SIG-M5 (cell line): Measurements from ENCODE around the gene PREX1.

ENCODE experiments used
- DNase-seq: peaks from one replicate; lab custom pipeline; 2025; lab: John Stamatoyannopoulos, UW

PREX1 gene

DNA sequence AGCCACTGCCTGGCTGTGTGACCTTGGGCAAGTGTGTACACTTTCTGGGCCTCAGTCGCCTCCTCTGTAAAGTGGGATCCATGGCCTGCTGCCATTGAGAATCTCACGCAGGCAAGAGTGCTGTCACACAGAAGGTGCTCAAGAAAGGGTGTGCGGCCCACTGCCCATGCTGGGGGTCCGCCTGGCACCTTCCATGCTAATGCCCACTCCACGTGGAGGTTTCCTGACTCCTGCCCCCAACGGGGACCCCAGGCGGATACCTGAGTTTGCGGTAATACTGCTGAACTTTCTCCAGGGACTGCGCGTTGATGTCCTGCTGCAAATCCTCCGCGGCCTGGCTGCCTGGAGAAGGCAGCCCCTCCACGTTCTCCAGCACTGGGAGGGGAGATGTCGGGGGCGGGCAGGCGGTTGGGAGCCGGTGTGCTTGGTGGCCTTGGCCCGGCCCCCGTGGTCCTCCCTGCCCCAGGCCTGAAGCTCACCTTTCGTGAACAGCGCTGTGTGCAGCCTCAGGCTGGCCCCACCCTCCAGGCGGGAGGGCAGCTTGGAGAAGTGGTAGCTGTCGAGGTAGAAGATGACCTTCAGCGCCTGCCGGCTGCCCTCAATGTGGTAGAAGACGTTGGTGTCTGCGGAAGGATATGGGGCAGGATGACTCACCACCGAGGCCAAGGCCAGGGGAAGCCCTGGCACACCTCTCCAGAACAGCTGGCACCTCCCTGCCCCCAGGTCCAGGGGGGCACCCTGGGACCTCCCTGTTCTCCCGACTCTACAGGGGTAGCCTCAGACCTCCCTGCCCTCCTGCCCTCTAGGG, 195.6 kb downstream of the PREX1 start:
- no peak for DNase-seq

GRCh38 chr20:48631114-48632016, 196.4 kb downstream of the PREX1 start:
- no peak for DNase-seq

DNA sequence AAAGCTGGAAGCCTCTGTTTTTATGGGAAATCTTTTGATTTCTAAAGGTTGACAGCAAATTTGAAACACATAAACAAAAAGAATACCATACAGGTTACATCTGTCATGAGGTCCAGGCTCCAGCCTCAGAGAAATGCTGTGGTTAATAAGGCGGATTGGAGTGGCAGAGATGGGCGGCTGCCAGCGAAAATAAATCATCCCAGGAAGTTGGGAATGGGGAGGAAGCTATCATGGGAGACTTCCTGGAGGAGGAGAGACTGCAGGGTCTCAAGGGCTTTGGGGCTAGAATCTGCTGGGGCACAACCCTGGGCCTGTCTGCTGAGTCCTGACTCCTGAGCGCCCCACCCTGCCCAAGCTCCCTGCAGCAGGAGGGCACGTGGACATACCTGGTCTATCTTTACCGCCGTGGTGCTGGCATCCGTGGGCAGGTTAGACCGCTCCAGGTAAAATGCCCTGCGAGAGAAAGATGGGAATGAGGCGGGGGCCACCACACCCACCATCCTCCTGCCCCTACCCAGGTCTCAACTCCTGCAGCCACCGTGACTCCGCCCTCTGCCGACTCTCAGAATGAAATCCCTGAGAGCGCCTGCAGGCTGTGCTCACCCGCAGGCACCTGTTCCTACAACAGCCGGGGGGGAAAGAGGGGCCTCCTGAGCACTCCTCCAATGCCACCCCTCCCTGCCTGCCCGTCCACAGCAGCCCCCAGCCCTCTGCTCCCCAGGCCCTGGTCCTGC, 197.3 kb downstream of the PREX1 start:
- no peak for DNase-seq

- no peak for DNase-seq
Measured at GRCh38 chr20:48629960-48630315, 197.9 kb downstream of the PREX1 start.

GRCh38 chr20:48629069-48629959, 198.5 kb downstream of the PREX1 start:
- no peak for DNase-seq

GRCh38 chr20:48627737-48628128, 200.1 kb downstream of the PREX1 start:
- DNase-seq, result no peak

- no peak for DNase-seq
Measured at GRCh38 chr20:48626938-48627736, 200.7 kb downstream of the PREX1 start.

DNA sequence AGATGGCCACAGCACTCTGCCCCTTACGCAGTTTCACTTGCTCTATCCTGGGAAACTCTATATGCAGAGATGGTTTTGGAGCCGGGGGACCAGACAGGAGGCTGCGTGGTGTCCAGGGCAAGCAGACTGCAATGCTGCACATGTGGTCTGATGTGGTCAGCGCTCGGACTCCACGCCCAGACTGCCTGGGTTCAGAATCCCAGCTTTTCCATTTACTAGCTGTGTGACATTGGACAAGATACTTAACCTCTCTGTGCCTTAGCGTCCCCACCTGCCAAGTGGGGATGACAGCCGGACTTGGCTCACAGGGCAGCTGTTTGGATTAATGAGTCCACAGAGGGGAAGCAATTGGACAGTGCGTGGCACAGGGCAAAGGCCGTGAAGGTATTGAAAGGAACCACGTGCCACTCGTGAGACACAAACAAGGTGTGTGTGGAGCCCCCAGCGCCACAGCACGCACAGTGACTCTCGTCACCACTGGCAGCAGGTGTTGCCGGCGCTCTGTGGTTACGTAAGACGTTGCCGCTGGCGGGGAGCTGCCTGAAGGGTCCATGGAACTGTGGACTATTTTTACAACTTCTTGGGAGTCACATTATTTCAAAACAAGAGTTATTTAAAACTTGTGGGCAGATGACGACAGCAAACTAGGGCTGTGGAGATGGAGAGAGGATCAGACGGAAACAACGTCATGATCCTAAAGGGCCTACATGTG, 201.4 kb downstream of the PREX1 start:
- peak; percentile 58 for DNase-seq

DNA sequence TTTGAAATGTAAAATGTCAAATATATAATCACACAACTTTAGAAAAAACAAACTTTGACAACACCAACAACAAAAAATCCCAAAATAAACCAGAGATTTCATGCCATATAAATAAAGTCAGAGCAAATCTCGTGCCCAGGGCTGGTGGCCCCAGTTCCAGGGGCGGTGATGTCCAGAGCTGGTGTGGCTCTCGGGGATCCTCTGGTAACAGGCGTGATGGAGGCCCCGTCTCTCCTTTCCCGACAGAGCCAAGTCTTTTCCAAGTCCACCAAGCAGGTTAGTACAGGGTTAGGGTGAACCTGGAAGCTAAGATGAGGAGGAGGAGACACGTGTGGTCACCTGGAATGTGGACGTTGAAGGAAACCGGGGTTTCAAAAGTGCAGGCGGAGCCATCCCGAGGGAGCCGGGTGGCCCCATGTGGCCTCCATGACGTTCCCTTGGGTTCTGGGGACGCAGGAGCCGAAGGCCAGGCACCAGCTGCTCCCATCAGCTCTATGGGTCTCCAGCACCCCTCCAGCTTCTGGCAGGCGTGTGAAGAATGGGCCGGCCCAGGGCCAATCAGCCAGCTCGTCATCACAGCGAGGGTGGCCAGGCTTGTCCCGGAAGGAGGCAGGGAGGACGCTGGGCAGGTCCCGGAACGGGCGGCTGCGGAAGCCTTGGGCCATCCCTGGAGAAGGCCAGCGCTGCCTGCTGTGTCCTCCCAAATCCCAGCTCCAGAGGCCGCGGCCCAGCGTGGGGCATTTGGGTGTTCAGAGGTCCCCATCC, 202.5 kb downstream of the PREX1 start:
- DNase-seq, result no peak

DNA sequence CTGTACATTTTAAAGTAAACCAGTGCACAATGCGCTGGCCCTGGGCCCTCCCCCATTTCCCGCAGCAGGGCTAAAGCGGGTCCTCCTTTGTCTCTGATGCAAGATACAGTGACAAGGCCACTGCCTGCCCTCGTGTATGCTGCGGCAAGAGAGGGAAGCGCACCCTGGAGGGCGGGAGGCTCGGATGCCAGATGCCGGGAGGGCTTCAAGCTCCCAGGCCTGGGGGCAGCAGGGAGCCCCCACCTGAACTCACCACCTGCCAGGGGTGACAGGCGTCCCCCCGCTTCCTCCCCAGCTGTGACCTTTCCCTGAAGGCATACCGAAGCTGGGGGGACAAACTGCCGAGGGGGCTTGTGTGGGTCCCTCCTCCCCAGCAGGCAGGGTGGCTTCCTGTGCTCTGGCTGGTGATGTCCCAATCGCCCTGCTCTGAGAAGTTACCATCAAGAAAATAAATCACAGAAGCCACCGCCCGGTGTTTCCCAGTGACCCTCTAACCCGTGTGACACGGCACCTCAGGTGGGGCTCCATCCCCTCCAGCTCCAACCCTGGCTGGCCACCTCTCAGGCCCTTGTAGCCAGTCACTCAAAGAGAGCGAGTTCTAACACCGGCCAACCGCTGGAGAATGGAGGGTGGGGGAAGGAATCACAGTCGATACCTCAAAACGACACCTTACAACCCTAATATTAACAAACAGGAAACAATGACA, 203.3 kb downstream of the PREX1 start:
- no peak for DNase-seq

- DNase-seq, result no peak
Measured at GRCh38 chr20:48623906-48624265, 203.9 kb downstream of the PREX1 start.

DNA sequence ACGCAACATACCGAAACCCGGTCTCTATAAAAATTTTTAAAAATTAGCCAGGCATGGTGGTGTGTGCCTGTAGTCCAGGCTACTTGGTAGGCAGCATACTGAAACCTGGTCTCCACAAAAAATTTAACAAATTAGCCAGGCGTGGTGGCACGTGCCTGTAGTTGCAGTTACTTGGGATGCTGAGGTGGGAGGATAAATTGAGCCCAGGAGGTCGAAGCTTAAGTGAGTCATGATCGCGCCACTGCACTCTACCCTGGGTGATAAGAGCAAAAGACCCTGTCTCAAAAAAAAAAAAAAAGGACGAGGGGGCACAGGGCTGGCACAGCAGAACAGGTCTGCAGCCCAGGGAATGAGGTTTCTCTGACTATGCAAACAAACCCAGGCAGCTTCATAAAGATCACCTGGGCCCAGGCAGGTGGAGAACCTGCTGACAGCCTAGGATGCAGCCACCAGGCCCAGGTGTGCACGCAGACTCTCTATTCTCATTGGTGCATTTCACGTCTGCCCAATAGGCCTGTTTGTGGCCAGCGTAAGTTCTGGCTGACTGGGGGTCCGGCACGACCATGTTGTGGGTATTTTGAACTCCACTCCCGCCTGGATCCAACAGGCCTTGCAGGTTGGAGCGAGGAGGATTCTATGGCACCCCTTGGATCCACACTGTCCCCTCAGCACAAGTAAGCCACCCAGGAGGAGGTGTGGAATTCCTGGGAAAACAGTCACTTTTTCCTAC, 204.5 kb downstream of the PREX1 start:
- DNase-seq, result no peak

DNA sequence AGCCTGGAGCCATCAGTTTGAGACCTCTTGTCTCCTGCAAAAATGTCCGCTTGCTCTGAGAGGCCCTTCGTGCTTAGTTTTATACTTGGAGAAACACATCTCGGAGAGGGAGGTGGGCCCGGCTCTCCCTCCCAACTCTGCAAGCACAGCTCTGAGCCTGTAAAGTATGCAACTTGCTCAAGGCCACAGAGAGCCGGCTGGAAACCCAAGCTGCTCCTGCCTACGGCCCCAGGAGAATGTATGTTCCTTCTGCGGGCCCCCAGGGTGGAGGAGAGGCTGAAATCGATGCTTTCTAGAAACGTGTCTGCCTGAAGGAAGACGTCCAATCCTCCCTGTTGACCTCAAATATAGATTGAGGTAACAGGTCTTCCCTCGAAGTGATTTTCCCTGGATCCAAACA, 205.4 kb downstream of the PREX1 start:
- no peak for DNase-seq

GRCh38 chr20:48621376-48622078, 206.3 kb downstream of the PREX1 start:
- no peak for DNase-seq

DNA sequence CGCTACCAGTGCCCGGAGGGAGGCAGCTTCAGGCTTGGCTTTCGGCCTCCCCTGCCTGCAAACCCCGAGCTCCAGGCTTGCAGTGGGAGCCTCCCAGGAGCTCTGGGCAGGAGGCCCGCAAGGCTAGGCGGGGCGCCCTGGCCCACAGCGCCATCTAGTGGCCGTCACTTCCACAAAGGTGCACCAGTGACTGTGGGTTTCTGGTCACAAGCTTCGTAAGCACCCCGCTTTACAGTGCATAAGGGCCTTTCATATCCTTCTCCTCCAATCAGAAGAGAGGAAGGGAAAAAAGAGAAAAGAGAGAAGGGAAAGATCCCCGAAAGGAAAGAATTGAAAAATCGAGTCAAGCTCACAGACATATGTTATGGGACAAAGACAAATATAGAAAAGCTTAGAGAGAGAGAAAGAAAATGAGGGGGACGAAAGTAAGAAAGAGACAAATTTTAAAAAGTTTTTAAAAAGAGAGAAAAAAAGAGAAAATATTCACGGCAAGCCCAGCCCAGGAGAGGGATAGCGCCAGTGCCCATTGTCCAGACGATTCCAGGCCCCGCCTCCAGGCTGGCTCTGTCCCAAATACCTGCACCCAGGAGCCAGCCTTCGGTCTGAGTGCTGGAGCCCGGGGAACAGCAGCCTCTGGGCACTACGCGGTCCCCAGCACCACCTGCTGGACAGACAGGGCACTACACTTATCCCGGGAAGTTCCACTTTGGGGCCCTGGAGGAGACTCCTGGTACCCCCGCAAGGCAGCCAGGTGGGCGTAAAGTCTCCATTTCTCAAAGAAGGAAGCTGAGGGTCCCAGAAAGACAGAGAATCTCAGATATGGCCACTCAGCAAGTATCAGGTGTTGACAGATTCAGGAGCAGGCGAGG, 207.1 kb downstream of the PREX1 start:
- no peak for DNase-seq

GRCh38 chr20:48620154-48620506, 207.7 kb downstream of the PREX1 start:
- no peak for DNase-seq
